NCI-H460 (cell line): ENCODE data around the gene ASIC4. TPM values are rescaled to one million over a fixed set of nuclear protein-coding genes. Genes with fewer than 3 reads are reported as not detected.

Experiments
- DNase-seq: peaks from one replicate; pipeline ENCODE4 v3.0.0-alpha.2; 2016; ENCODE audit warnings: low read depth; ENCODE audit errors: extremely low read depth
- total RNA-seq: library from RNA; depleted of rRNA; stranded (reverse); fragments of >200 nt; shearing (Covaris generic); gene quantifications from 2 replicates; pipeline ENCODE4 v1.2.3, GENCODE V29; 2014

The ASIC4 gene
- total RNA-seq, 1 experiment from 2014 or later: 0.17 TPM

DNA sequence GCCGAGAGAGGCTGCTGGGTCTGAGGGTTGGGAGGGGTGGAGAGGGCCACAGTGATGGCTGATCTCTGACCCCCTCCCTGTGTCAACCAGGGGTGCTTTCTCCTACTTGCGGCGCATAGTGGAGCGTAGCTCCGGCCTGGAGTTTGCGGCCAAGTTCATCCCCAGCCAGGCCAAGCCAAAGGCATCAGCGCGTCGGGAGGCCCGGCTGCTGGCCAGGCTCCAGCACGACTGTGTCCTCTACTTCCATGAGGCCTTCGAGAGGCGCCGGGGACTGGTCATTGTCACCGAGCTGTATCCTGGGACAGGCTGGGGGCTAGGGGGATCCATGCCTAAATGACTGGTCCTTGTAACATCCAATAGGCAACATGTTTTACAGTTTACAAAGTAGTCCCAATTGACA is 36.5 kb upstream of the ASIC4 start:
- no peak for DNase-seq

DNA sequence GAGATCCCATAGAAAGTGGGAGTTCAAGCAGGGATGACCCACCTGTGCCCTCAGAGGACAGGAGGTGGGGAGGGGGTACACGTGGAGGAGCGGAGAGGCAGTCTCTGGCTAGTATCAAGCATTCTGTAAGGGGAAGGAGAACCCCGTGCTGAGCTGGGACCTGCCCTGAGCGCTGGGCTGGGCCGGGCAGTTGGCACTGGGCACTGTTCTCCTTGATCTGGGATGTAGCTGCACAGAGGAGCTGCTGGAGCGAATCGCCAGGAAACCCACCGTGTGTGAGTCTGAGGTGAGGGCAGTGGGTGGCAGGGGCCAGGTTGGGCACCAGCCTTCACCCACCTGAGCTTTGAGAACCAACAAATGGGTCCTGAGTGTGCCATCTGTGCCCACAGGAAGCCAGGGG is 35.4 kb upstream of the ASIC4 start:
- DNase-seq: no peak

DNA sequence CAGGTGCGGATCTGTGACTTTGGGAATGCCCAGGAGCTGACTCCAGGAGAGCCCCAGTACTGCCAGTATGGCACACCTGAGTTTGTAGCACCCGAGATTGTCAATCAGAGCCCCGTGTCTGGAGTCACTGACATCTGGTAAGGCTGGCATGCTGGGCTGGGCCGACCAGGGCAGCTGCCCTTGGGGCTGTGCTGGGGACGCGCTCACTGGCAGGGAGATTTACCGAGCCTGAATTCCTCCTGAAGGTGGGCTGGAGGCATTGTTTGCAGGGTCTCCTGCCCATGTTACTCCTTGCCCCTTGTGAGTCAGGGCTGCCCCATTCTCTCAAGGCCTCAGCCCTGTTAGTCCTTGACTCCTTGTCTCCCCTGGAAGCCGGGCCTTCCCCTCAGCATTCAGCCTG is 34.3 kb upstream of the ASIC4 start:
- DNase-seq: no peak

DNA sequence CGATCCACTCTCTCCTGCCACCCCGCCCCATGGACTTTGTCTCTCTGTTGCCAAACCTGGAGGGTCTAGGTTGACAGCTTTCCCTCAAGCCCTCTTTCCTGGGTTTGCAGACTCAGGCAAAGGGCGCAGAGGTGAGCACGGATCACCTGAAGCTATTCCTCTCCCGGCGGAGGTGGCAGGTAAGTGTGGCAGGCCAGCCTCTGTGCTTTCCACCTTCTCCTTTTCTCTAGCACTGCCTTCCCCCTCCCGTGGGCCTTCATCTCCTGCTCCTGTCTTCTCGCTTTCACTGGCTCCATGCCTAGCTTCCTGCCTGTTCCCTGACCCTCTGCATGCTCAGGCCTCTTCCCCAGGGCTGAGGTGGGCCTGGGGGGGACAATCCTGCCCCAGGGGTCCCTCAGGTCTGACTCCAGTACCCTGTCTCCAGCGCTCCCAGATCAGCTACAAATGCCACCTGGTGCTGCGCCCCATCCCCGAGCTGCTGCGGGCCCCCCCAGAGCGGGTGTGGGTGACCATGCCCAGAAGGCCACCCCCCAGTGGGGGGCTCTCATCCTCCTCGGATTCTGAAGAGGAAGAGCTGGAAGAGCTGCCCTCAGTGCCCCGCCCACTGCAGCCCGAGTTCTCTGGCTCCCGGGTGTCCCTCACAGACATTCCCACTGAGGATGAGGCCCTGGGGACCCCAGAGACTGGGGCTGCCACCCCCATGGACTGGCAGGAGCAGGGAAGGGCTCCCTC is 31.4 kb upstream of the ASIC4 start:
- DNase-seq: no peak

DNA sequence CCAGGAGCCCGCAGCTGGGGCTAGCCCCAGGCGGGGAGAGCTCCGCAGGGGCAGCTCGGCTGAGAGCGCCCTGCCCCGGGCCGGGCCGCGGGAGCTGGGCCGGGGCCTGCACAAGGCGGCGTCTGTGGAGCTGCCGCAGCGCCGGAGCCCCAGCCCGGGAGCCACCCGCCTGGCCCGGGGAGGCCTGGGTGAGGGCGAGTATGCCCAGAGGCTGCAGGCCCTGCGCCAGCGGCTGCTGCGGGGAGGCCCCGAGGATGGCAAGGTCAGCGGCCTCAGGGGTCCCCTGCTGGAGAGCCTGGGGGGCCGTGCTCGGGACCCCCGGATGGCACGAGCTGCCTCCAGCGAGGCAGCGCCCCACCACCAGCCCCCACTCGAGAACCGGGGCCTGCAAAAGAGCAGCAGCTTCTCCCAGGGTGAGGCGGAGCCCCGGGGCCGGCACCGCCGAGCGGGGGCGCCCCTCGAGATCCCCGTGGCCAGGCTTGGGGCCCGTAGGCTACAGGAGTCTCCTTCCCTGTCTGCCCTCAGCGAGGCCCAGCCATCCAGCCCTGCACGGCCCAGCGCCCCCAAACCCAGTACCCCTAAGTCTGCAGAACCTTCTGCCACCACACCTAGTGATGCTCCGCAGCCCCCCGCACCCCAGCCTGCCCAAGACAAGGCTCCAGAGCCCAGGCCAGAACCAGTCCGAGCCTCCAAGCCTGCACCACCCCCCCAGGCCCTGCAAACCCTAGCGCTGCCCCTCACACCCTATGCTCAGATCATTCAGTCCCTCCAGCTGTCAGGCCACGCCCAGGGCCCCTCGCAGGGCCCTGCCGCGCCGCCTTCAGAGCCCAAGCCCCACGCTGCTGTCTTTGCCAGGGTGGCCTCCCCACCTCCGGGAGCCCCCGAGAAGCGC is 30.6 kb upstream of the ASIC4 start:
- no peak for DNase-seq

DNA sequence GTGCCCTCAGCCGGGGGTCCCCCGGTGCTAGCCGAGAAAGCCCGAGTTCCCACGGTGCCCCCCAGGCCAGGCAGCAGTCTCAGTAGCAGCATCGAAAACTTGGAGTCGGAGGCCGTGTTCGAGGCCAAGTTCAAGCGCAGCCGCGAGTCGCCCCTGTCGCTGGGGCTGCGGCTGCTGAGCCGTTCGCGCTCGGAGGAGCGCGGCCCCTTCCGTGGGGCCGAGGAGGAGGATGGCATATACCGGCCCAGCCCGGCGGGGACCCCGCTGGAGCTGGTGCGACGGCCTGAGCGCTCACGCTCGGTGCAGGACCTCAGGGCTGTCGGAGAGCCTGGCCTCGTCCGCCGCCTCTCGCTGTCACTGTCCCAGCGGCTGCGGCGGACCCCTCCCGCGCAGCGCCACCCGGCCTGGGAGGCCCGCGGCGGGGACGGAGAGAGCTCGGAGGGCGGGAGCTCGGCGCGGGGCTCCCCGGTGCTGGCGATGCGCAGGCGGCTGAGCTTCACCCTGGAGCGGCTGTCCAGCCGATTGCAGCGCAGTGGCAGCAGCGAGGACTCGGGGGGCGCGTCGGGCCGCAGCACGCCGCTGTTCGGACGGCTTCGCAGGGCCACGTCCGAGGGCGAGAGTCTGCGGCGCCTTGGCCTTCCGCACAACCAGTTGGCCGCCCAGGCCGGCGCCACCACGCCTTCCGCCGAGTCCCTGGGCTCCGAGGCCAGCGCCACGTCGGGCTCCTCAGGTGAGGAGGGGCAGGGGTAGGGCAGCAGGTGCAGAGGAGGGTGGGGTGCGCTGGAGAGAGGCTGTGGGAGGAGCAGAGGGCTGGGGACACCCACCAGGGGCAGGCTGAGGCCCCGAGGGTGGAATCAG is 29.7 kb upstream of the ASIC4 start:
- DNase-seq: no peak

DNA sequence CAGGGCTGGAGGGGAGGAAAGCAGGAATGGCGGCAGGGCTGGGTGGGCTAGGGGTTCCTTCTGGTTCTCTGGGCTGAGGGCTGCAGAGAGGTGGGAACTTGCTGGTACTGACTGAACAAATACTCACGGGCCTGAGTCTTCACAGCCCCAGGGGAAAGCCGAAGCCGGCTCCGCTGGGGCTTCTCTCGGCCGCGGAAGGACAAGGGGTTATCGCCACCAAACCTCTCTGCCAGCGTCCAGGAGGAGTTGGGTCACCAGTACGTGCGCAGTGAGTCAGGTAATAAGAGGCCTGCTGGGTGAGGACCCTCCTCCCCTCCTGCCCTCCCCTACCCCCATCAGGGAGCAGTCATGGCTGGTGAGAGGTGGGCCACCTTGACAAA is 29.1 kb upstream of the ASIC4 start:
- DNase-seq: no peak

DNA sequence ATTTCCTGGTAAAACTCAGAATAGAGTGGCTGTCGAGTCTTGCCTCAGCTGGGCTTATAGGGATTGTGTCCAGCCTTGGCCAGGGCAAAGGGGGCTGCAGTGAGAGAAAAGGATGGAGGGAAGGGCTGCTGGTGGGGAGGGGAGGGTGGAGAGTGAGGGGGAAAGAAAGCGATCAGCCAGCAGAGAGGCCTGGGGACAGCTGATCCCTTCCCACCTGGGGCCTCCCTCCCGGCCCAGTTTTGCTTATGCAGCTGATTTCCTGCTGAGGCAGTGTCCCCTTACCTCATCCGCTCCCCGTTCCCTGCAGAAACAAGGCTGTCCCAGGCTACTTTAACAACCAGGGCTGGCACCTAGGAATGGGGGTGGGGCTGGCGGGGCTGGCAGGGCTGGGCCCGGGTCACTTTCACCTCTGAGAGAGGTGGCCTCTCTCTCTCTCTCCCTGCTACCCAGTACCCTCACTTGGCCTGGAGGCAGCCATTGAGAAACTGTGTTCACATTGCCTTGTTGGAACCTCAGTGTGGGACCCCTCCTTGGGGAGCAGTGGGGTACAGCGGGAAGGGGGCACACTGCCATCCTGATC is 27.8 kb upstream of the ASIC4 start:
- no peak for DNase-seq

DNA sequence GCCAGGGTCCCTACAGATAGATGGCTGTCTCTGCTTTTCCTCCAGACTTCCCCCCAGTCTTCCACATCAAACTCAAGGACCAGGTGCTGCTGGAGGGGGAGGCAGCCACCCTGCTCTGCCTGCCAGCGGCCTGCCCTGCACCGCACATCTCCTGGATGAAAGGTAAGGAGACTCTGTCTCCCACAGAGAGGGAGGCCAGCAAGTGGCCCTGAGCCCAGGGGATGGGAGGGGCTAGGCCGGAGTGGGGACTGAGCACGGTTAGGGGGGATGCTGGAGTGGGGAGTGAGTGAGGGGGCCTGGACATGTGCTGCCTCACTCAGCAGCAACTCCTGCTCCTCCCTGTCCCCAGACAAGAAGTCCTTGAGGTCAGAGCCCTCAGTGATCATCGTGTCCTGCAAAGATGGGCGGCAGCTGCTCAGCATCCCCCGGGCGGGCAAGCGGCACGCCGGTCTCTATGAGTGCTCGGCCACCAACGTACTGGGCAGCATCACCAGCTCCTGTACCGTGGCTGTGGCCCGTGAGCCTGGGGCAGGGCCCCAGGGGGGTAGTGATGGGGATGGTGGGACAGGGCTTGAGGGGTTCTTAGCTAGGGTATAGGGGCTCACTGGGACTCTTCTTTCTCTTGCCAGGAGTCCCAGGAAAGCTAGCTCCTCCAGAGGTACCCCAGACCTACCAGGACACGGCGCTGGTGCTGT is 26.0 kb upstream of the ASIC4 start:
- DNase-seq: no peak

DNA sequence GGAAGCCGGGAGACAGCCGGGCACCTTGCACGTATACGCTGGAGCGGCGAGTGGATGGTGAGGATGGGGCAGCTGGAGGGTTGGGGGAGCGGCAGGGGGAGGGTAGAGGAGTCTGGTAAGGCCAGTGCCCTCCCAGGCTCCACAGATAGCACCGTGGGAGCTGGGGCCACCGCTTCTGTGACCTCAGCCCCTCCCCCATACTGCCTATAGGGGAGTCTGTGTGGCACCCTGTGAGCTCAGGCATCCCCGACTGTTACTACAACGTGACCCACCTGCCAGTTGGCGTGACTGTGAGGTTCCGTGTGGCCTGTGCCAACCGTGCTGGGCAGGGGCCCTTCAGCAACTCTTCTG is 25.5 kb upstream of the ASIC4 start:
- DNase-seq: no peak

DNA sequence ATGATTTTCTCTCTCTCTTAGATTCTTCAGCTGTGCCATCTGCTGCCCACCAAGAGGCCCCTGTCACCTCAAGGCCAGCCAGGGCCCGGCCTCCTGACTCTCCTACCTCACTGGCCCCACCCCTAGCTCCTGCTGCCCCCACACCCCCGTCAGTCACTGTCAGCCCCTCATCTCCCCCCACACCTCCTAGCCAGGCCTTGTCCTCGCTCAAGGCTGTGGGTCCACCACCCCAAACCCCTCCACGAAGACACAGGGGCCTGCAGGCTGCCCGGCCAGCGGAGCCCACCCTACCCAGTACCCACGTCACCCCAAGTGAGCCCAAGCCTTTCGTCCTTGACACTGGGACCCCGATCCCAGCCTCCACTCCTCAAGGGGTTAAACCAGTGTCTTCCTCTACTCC is 25.0 kb upstream of the ASIC4 start:
- DNase-seq: no peak

DNA sequence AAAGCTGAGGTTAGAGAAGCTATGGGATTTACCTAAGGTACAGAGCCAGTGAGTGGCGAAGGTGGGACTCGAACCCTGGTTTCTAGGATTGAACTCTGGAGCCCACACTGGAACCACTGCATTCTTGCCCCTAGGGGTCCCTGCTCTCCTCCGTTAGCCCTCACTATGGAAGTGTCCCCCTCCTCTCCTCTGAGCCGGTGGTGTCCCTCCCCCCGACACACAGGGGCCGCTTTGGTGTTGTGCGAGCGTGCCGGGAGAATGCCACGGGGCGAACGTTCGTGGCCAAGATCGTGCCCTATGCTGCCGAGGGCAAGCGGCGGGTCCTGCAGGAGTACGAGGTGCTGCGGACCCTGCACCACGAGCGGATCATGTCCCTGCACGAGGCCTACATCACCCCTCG is 24.1 kb upstream of the ASIC4 start:
- no peak for DNase-seq

DNA sequence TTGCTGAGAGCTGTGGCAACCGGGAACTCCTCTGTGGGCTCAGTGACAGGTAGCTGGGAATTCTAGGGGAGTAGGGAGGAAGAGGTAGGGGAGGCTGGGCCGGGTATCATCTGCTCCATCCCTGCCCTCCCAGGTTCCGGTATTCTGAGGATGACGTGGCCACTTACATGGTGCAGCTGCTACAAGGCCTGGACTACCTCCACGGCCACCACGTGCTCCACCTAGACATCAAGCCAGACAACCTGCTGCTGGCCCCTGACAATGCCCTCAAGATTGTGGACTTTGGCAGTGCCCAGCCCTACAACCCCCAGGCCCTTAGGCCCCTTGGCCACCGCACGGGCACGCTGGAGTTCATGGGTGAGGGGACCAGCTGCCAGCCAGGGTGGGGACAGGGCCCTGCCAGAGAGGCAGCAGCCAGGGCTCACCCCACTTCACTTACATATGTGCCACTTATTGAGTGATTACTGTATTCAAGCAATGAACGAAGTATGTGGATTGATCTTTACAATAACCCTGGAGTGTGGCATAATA is 23.6 kb upstream of the ASIC4 start:
- no peak for DNase-seq

DNA sequence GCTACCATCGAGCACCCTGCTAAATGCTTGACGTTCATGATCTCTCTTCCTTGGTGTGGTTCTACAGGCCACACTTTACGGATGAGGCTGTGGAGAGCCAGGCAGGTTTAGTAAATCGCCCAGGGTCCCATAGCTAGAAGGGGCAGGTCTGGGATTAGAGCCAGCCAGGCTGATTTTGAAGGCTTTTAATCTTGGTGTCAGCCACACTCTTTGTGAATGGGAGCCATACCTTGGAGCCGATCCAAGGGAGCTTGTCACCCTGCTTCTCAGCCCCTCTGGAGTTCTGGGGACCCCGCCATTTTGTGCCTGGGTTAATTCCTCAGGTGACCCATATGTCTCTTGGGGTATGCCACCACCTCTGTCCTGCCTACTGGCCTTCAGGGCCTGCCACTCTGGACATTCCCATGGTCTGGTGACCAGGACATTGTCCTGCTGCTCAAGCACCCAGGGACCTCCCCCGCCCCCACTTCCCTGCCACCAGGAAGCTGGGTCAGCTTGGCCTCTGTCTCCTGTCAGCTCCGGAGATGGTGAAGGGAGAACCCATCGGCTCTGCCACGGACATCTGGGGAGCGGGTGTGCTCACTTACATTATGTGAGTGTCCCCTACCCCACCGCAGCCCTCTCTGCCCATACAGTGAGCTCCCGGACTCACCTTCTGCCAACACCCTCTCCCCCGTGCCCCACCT is 22.9 kb upstream of the ASIC4 start:
- DNase-seq: no peak

DNA sequence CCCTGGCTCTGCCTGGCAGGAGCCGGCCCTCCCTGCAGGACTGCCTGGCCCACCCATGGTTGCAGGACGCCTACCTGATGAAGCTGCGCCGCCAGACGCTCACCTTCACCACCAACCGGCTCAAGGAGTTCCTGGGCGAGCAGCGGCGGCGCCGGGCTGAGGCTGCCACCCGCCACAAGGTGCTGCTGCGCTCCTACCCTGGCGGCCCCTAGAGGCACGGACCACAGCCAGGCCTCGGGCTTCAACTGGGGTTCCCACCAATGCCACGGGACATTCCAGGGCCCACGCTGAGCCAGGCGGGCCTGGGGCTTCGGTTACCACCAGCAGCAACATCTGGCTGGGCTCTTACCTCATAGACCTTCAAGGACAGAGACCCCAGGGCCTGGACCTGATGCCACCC is 21.7 kb upstream of the ASIC4 start:
- DNase-seq: no peak

DNA sequence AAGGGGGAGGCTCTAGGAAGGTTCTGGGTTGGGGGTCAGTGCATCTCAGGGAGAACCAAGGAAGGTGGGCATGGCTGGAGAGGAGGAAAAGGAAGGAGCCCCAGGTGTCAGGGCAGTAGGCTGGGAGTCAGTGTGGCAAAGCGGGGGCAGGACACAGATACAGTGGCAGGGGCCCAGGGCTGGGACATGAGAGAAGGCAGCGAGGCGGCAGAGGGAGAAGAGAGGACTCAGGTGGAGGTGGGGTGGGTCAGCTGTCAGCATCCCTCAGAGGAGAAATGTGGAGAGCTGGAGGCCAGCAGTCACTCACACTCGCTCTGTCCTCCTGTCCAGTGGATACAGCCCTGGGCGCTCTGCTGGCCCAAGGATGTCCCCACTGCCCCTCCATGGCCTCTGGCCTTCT is 21.2 kb upstream of the ASIC4 start:
- DNase-seq: no peak

DNA sequence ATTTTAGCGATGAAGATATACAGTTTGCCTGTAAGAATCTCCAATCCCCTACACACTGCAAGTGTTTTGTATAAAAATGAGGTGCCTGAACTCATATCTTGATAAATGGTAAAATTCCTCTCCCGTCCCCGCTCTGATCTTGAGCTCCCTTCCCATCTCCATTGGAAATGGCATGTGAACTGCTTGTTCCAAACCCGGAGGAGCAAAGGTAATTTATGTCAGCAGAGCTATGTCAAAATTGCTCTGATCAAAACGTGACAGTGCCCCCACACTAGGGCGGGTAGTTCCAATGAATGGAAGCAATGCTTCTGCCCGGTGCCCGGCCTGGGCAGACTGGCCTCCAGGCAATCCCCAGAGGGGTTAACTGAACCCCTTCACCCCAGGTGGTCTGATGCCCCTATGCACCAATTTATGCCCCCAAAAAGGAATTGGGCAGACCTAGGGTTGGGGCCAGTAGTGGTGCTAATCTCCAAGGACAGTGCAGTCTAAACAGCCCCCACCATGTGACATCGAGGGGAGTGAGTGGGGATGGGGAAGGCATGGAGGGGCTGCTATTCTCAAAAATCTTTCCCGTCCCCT is 19.2 kb upstream of the ASIC4 start:
- no peak for DNase-seq

DNA sequence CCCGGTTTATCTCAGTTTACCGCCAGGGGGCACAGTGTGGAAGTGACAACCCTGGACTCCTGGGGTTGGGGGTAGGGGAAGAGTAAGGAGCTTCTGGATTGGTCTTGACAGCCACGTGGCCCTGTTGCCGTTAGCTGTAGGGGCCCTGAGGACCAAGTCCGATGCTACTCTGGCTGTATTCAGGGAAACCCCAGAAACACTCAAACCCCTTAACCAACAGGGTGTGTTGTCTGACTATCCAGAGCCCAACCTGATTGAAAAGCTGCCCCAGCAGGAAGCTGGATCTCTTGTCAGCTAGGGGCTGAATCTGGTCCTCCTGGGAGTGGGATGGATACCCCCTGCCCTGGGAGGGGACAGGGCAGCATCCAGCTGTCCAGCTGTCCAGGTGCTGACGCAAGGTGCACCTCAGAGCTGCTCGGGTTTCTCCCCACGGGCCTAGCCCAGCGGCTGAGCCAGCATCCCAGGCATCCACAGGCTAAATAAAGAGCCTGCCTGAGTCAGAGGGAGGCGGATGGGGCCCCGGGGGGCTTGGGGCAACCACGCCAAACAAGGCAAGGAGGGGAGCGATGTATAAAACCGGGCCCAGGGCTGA is 18.7 kb upstream of the ASIC4 start:
- DNase-seq: peak; percentile 66
